H9 (cell line): ENCODE results near the gene GPR135. TPM values are rescaled to one million over a fixed set of nuclear protein-coding genes. Genes with fewer than 3 reads are reported as not detected.

Source experiments
- DNase-seq: peaks from one replicate; pipeline ENCODE4 v3.0.0-alpha.2; 2017
- H2AFZ ChIP-seq: one replicate; pipeline ENCODE4 v1.6.1; 2013; ENCODE audit warnings: mild to moderate bottlenecking, low read length, control low read depth, moderate library complexity
- H2AK5ac ChIP-seq: 2 replicates; pipeline ENCODE4 v1.6.1; 2013; ENCODE audit warnings: low read length, control low read depth, mixed read lengths; ENCODE audit not compliant: insufficient read length
- H2BK120ac ChIP-seq: one replicate; pipeline ENCODE4 v1.6.1; 2013; ENCODE audit warnings: low read depth, mild to moderate bottlenecking, low read length, control low read depth, inconsistent platforms; ENCODE audit not compliant: poor library complexity, severe bottlenecking
- H2BK12ac ChIP-seq: 2 replicates; pipeline ENCODE4 v1.6.1; 2013; ENCODE audit warnings: low read length, control low read depth, mixed read lengths, low read depth; ENCODE audit not compliant: insufficient read length
- H2BK15ac ChIP-seq: 2 replicates; pipeline ENCODE4 v1.6.1; 2013; ENCODE audit warnings: low read depth, low read length, control low read depth
- H2BK20ac ChIP-seq: one replicate; pipeline ENCODE4 v1.6.1; 2013; ENCODE audit warnings: low read depth, mild to moderate bottlenecking, low read length, control low read depth, inconsistent platforms; ENCODE audit not compliant: poor library complexity, severe bottlenecking
- H2BK5ac ChIP-seq: 2 replicates; pipeline ENCODE4 v1.6.1; 2013; ENCODE audit warnings: low read length, control low read depth, mixed read lengths; ENCODE audit not compliant: insufficient read length
- H3K14ac ChIP-seq: 2 replicates; pipeline ENCODE4 v1.6.1; 2013; ENCODE audit warnings: low read length, control low read depth; ENCODE audit not compliant: insufficient read depth
- H3K18ac ChIP-seq: 2 replicates; pipeline ENCODE4 v1.6.1; 2013; ENCODE audit warnings: low read depth, mild to moderate bottlenecking, mixed read lengths, low read length, control low read depth; ENCODE audit not compliant: insufficient read length
- H3K23ac ChIP-seq: 2 replicates; pipeline ENCODE4 v1.6.1; 2013; ENCODE audit warnings: low read length, control low read depth, mixed read lengths, low read depth; ENCODE audit not compliant: insufficient read length
- H3K23me2 ChIP-seq: 2 replicates; pipeline ENCODE4 v1.6.1; 2013; ENCODE audit warnings: low read depth, mild to moderate bottlenecking, mixed read lengths, low read length, control low read depth; ENCODE audit not compliant: insufficient read length, poor library complexity, severe bottlenecking
- H3K27ac ChIP-seq: 2 replicates; pipeline ENCODE4 v1.5.1; 2013; ENCODE audit warnings: low read length, control low read depth, mixed read lengths, low read depth; ENCODE audit not compliant: insufficient read length
- H3K27me3 ChIP-seq: 2 replicates; pipeline ENCODE4 v1.6.1; 2013; ENCODE audit warnings: low read length, control low read depth, inconsistent platforms; ENCODE audit not compliant: insufficient read depth
- H3K4ac ChIP-seq: 2 replicates; pipeline ENCODE4 v1.6.1; 2013; ENCODE audit warnings: low read depth, mild to moderate bottlenecking, control low read depth, inconsistent platforms, low read length, moderate library complexity
- H3K4me1 ChIP-seq: 2 replicates; pipeline ENCODE4 v1.6.1; 2013; ENCODE audit warnings: low read length, control low read depth, inconsistent platforms; ENCODE audit not compliant: insufficient read depth
- H3K4me2 ChIP-seq: 2 replicates; pipeline ENCODE4 v1.6.1; 2013; ENCODE audit warnings: low read length, control low read depth, mixed read lengths; ENCODE audit not compliant: insufficient read length, insufficient read depth
- H3K56ac ChIP-seq: 2 replicates; pipeline ENCODE4 v1.6.1; 2013; ENCODE audit warnings: low read depth, mild to moderate bottlenecking, mixed read lengths, low read length, control low read depth; ENCODE audit not compliant: insufficient read length
- H3K79me1 ChIP-seq: 2 replicates; pipeline ENCODE4 v1.6.1; 2013; ENCODE audit warnings: low read depth, mild to moderate bottlenecking, moderate library complexity, low read length, control low read depth, inconsistent platforms; ENCODE audit not compliant: insufficient read depth, poor library complexity, severe bottlenecking
- H3K79me2 ChIP-seq: 2 replicates; pipeline ENCODE4 v1.6.1; 2013; ENCODE audit warnings: low read length, control low read depth, inconsistent platforms; ENCODE audit not compliant: insufficient read depth
- H3K9ac ChIP-seq: 2 replicates; pipeline ENCODE4 v1.6.1; 2013; ENCODE audit warnings: low read length, control low read depth, mixed read lengths; ENCODE audit not compliant: insufficient read length; ENCODE audit errors: extremely low read depth
- H3K9me3 ChIP-seq: one replicate; pipeline ENCODE4 v1.6.1; 2013; ENCODE audit warnings: low read depth, low read length, inconsistent platforms; ENCODE audit not compliant: control insufficient read depth
- H3T11ph ChIP-seq: one replicate; pipeline ENCODE4 v1.6.1; 2013; ENCODE audit warnings: mild to moderate bottlenecking, low read length, control low read depth, inconsistent platforms
- H4K20me1 ChIP-seq: one replicate; pipeline ENCODE4 v1.6.1; 2013; ENCODE audit not compliant: control insufficient read depth, insufficient read length, insufficient read depth
- H4K5ac ChIP-seq: 2 replicates; pipeline ENCODE4 v1.6.1; 2013; ENCODE audit warnings: low read depth, mild to moderate bottlenecking, mixed read lengths, low read length, control low read depth; ENCODE audit not compliant: insufficient read length
- H4K8ac ChIP-seq: replicated peaks from 2 replicates; pipeline ENCODE4 v1.6.1; 2013; ENCODE audit warnings: low read length, control low read depth, mixed read lengths, low read depth; ENCODE audit not compliant: insufficient read length
- H4K91ac ChIP-seq: 2 replicates; pipeline ENCODE4 v1.6.1; 2013; ENCODE audit warnings: low read depth, mild to moderate bottlenecking, moderate library complexity, mixed read lengths, low read length, control low read depth; ENCODE audit not compliant: insufficient read length
- H3K27ac Mint-ChIP-seq, 3 experiments: 2 replicates in 2 of 3; 3 replicates in 1 of 3; pipeline ENCODE4 v1.8.0; 2020 to 2021; ENCODE audit warnings: mixed read lengths in 3 of 3, mild to moderate bottlenecking in 1 of 3, moderate library complexity in 1 of 3
- H3K27me3 Mint-ChIP-seq: 2 replicates; pipeline ENCODE4 v1.8.0; 2021; ENCODE audit warnings: low read depth, mild to moderate bottlenecking, moderate library complexity, mixed read lengths
- H3K36me3 Mint-ChIP-seq, 3 experiments: 2 replicates in 2 of 3; 3 replicates in 1 of 3; pipeline ENCODE4 v1.8.0; 2020 to 2021; ENCODE audit warnings: low read depth in 3 of 3, mixed read lengths in 3 of 3; ENCODE audit not compliant: insufficient read depth in 1 of 3
- H3K4me1 Mint-ChIP-seq, 2 experiments: 2 replicates each; pipeline ENCODE4 v1.8.0; 2020; ENCODE audit warnings: mixed read lengths in 2 of 2
- H3K4me3 Mint-ChIP-seq, 2 experiments: 2 replicates in 1 of 2; 3 replicates in 1 of 2; pipeline ENCODE4 v1.8.0; 2020 to 2021; ENCODE audit warnings: mild to moderate bottlenecking in 2 of 2, mixed read lengths in 2 of 2, moderate library complexity in 1 of 2
- H3K9me3 Mint-ChIP-seq, 2 experiments: 2 replicates in 1 of 2; 3 replicates in 1 of 2; pipeline ENCODE4 v1.8.0; 2020; ENCODE audit warnings: mild to moderate bottlenecking in 2 of 2, mixed read lengths in 2 of 2, moderate library complexity in 1 of 2
- WGBS: extraction: QIAGEN DNeasy Blood & Tissue Kit; methylation state at CpG from one replicate; pipeline ENCODE4 v1.1.7; 2013; ENCODE audit warnings: missing lambda C conversion rate, low lambda C conversion rate, mixed read lengths; ENCODE audit not compliant: insufficient read length; ENCODE audit errors: extremely low coverage; 5-methylcytosine and 5-hydroxymethylcytosine counted together
- total RNA-seq: library from RNA; stranded (reverse); gene quantifications from 2 replicates; pipeline ENCODE4 v1.2.1, GENCODE V29; 2021
- TF ChIP-seq, protein P1 (sequence below): fragments of 200-600 bp; sonication (generic); conservative IDR thresholded peaks from 3 replicates; pipeline ENCODE4 v1.8.0; 2021; ENCODE audit warnings: antibody characterized with exemption, mild to moderate bottlenecking

GPR135 gene
- total RNA-seq, 1 experiment from 2014 or later, result 1.9 TPM

DNA sequence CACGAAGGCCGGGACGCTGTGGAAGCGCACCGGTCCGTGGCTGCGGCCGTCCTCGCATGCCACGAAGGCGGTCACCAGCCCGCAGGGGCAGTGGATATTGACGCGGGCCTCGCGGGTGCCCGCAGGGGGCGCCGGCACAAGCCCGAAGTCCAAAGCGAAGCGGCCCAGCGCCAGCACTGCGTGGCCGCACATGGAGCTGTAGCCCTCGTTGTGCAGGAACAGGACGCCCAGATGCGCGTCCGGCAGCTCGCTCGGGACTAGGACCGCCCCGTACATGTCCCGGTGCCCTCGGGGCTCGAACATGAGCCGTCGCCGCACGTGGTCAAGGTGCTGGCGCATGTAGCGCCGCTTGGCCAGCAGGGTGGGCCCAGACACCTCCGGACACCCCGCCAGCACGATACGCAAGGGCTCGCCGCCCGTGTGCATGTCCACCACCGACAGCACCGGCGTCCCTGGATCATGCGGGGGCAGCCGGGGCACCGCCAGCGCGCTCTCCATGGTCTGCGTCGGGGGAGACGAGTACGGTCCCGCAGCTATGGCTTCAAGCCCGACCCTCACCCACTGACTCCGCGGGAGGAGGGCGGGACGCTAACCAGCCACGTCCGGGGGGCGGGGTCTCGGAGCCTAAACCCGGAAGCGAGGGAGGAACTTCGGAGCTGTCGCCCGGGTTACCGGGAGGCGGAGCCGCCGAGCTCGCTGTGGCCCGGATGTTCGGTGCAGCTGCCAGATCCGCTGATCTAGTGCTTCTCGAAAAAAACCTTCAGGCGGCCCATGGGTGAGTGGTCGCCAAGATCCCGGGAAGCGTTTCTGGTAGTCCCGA, 18.8 kb upstream of the GPR135 start, which contains the start of the genes JKAMP and L3HYPDH:
Gene JKAMP (plus strand): TSS at position 699 of the 820 bp plus-strand sequence. CDS start 73 bp downstream, at position 772.
Gene L3HYPDH (minus strand): TSS at position 590 of the 820 bp plus-strand sequence. CDS start 92 bp downstream, at position 498.
- Histone ChIP-seq H3K9ac (peak within 1 kb of the TSS; percentile 91), H3K4me2 (peak within 1 kb of the TSS; percentile 88), H2BK5ac (no peak within 1 kb of the TSS), H2BK12ac (no peak within 1 kb of the TSS), H2AK5ac (no peak within 1 kb of the TSS), H3K14ac (peak within 1 kb of the TSS; percentile 88), H3K27me3 (no peaks in the 10 kb centered on the region; the same call in 1 of the 2 replicates), H4K5ac (no peak within 1 kb of the TSS), H3K9me3 (no peaks in the 10 kb centered on the region), H3K4me1 (no peaks in the 10 kb centered on the region), H2BK15ac (no peak within 1 kb of the TSS), H4K8ac (no peak within 1 kb of the TSS), H3K18ac (peak within 1 kb of the TSS; percentile 79), H3K56ac (no peak within 1 kb of the TSS), H3K79me2 (peaks cover 2% of the 10 kb centered on the region; the same call in 1 of the 2 replicates), H4K91ac (no peak within 1 kb of the TSS), H3K4ac (no peak within 1 kb of the TSS), H3K79me1 (no peaks in the 10 kb centered on the region), H3K23me2 (peaks cover 4% of the 10 kb centered on the region), H4K20me1 (no peaks in the 10 kb centered on the region), H3K23ac (no peak within 1 kb of the TSS), H2AFZ (peak within 1 kb of the TSS; percentile 95), H2BK120ac (no peak within 1 kb of the TSS), H3T11ph (no peak within 1 kb of the TSS), H3K27ac (peak within 1 kb of the TSS; percentile 65), H2BK20ac (no peak within 1 kb of the TSS)
- no CpG with 5 or more reads among the region's 92 CpGs for WGBS
- H3K27me3 Mint-ChIP-seq, result no peaks in the 10 kb centered on the region
- peak; percentile 97 for DNase-seq
- H3K4me1 Mint-ChIP-seq, result peaks cover 18 to 20% of the 10 kb centered on the region in 2 experiments
- no peaks in the 10 kb centered on the region for H3K9me3 Mint-ChIP-seq
- H3K4me3 Mint-ChIP-seq, result peak within 1 kb of the TSS; percentile 83 to 97
- peak within 1 kb of the TSS; percentile 94 to 98 (median 97) for H3K27ac Mint-ChIP-seq
- TF ChIP-seq, protein P1, sequence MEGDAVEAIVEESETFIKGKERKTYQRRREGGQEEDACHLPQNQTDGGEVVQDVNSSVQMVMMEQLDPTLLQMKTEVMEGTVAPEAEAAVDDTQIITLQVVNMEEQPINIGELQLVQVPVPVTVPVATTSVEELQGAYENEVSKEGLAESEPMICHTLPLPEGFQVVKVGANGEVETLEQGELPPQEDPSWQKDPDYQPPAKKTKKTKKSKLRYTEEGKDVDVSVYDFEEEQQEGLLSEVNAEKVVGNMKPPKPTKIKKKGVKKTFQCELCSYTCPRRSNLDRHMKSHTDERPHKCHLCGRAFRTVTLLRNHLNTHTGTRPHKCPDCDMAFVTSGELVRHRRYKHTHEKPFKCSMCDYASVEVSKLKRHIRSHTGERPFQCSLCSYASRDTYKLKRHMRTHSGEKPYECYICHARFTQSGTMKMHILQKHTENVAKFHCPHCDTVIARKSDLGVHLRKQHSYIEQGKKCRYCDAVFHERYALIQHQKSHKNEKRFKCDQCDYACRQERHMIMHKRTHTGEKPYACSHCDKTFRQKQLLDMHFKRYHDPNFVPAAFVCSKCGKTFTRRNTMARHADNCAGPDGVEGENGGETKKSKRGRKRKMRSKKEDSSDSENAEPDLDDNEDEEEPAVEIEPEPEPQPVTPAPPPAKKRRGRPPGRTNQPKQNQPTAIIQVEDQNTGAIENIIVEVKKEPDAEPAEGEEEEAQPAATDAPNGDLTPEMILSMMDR, result peak; percentile 62
- H3K36me3 Mint-ChIP-seq, result peaks cover 9 to 17% (median 15%) of the 10 kb centered on the region in 3 experiments; a peak in 6 of 7 replicates
